ENCODE measurements around the gene ZBTB7B.
A peak's percentile ranks its signal among the peaks of the same experiment; 100 is the strongest.

Gene ZBTB7B

DNA sequence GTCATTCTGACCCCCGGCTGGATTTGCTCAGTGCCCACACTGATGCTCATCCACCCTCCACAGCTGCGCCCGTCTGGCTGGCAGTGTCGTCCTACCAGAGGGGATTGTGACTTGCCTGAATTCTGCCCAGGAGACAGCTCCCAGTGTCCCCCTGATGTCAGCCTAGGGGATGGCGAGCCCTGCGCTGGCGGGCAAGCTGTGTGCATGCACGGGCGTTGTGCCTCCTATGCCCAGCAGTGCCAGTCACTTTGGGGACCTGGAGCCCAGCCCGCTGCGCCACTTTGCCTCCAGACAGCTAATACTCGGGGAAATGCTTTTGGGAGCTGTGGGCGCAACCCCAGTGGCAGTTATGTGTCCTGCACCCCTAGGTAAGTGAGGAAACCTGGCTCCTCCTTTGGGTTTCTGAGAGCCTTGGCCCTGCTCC lies 55.2 kb downstream of the ZBTB7B start:
- DNase-seq (ENCODE audit: low read depth, low spot score): no peak

DNA sequence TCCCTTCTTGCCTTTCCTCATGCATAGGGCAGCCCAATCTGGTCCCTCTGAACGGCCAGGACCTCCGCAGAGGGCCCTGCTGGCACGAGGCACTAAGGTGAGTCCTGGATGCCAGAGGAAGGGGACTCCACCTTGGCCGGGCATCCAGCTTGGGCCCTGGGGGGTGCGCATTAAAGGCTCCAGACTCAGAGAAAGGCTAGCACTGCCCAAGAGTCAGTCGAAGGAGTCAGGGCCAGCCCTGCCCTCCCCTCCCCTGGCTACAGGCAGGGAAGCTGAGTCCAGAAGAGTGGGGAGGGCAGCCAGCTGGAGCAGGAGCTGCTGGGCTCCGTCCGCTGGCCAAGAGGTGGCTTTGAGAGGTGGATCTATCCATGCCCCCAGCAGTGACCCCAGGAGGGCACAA lies 58.1 kb downstream of the ZBTB7B start:
- DNase-seq (ENCODE audit: low read depth, low spot score): no peak

DNA sequence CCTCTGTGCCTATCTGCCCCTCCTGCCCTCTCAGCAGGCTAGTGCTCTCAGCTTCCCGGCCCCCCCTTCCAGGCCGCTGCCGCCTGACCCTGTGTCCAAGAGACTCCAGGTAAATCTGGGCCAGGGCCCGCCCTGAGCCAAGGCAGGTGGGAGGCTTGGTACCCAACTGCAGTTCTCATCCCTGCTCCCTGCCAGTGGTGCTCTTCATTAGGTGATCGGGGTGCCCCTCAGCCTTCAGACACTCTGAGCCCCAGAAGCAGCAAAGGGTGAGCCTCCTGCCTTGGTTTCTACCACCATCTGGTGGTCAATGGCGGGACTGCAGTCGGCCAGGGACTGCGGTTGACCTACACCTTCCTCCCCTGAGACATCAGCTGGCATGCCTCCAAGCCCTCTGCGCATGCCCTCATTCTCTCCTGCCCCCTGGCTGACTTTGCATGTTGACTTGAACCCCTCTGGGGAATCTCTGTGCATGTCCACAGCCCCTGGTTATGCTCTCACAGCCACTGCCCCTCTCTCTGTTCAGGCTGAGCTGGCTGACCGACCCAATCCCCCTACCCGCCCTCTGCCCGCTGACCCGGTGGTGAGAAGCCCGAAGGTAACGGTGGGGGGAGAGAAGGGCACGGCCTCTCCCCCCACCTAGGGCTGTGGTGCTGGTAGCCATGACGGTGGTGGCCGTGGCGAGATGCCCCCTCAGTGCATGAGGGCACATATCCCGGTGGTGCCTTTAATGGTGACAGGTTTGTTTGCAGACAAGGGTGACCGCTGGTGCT lies 59.0 kb downstream of the ZBTB7B start:
- peak; percentile 96 for DNase-seq (ENCODE audit: low read depth, low spot score)

GRCh38 chr1:155062151-155062686 lies 59.6 kb downstream of the ZBTB7B start:
- DNase-seq (ENCODE audit: low read depth, low spot score): no peak

- peak; percentile 89 for DNase-seq (ENCODE audit: low read depth, low spot score)
These were observed 60.3 kb downstream of the ZBTB7B start for GRCh38 chr1:155062702-155063411.

- DNase-seq (ENCODE audit: low read depth, low spot score): peak; percentile 97
These were observed 61.0 kb downstream of the ZBTB7B start, which contains the start of gene EFNA4 for GRCh38 chr1:155063550-155064110. Gene EFNA4 (plus strand): TSS chr1:155063740. CDS start chr1:155063824, 84 bp downstream.

GRCh38 chr1:155064111-155064831 lies 61.7 kb downstream of the ZBTB7B start:
- peak; percentile 82 for DNase-seq (ENCODE audit: low read depth, low spot score)

DNA sequence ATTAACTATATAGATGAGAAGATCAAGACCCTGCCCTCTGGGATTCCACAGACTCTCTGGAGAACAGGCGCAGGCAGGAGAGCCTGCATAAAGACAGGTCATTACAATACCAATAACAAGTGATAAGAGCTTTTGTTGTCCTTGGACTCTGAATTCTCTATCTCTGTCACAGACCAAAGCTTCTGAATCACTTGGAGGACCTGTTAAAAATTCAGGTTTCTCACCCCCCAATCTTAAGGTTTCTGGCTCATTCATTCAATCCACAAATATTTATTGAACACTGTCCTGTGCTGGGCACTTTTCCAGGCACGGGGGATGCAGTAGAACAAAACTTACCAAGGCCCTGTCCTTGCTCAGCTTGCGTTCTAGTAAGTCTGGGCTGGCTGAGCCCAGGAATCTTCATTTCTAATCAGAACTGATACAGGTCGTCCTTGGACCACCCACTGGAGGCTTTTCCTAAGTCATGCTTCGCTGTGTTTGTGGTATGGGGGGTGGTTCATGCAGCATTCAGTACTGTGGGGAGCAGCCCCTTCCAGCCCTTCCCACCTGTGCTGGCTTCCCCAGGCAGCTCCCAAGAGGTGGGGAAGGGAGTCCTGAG lies 62.3 kb downstream of the ZBTB7B start:
- no peak for DNase-seq (ENCODE audit: low read depth, low spot score)

DNA sequence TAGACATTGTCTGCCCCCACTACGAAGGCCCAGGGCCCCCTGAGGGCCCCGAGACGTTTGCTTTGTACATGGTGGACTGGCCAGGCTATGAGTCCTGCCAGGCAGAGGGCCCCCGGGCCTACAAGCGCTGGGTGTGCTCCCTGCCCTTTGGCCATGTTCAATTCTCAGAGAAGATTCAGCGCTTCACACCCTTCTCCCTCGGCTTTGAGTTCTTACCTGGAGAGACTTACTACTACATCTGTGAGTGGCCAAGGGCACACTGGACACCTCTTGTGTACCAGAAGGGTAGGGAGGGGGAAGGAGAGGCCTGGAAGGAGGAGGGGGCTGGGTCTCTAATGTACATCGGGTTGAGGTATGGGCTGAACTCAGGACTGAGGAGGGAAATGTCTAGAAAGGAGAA lies 64.2 kb downstream of the ZBTB7B start:
- DNase-seq (ENCODE audit: low read depth, low spot score): no peak
